IMR-90 (cell line): ENCODE results near the gene ASNSD1. TPM values are rescaled to one million over a fixed set of nuclear protein-coding genes. Genes with fewer than 3 reads are reported as not detected.

ENCODE experiments used
- ATAC-seq: fragments of 200-7000 bp; cut with Tn5 transposase; 2 replicates; pipeline ENCODE4 v1.9.1; 2020; ENCODE audit warnings: low read depth, mild to moderate bottlenecking, moderate library complexity
- BruUV-seq: library from RNA; stranded (reverse); fragments of 400-500 nt; replicated peaks from 2 replicates; lab custom pipeline; 2021; lab: Mats Ljungman, UMichigan
- CTCF ChIA-PET: fragments of 300-600 bp; formaldehyde crosslinking; extraction: SDS; loops from one replicate; lab custom pipeline; 2021; ENCODE audit warnings: antibody characterized with exemption; lab: Yijun Ruan, JAX
- POLR2A ChIA-PET: fragments of 300-600 bp; sonication (Branson Sonifier 250); formaldehyde crosslinking; loops from one replicate; lab custom pipeline; 2022; ENCODE audit warnings: antibody characterized with exemption; ENCODE audit not compliant: unreplicated experiment; lab: Charles Lee
- DNase-seq: peaks from one replicate; pipeline ENCODE4 v3.0.0; 2013
- H2AFZ ChIP-seq: replicated peaks from 2 replicates; pipeline ENCODE3; 2013; ENCODE audit warnings: low read length, mild to moderate bottlenecking; ENCODE audit not compliant: poor library complexity
- H2AK5ac ChIP-seq: 2 replicates; pipeline ENCODE4 v1.6.1; 2013; ENCODE audit warnings: low read depth, low read length, inconsistent platforms
- H2AK9ac ChIP-seq: replicated peaks from 2 replicates; pipeline ENCODE3; 2013; ENCODE audit warnings: mild to moderate bottlenecking, low read depth, low read length, moderate library complexity; ENCODE audit not compliant: poor library complexity
- H2BK120ac ChIP-seq: 2 replicates; pipeline ENCODE4 v1.6.1; 2013; ENCODE audit warnings: low read depth, low read length, inconsistent platforms
- H2BK15ac ChIP-seq: 3 replicates; pipeline ENCODE4 v1.6.1; 2013; ENCODE audit warnings: low read depth, low read length, inconsistent platforms
- H2BK20ac ChIP-seq: 2 replicates; pipeline ENCODE4 v1.6.1; 2013; ENCODE audit warnings: low read depth, mild to moderate bottlenecking, inconsistent platforms, low read length, moderate library complexity
- H2BK5ac ChIP-seq: 2 replicates; pipeline ENCODE4 v1.6.1; 2013; ENCODE audit warnings: mild to moderate bottlenecking, low read depth, low read length, inconsistent platforms; ENCODE audit not compliant: poor library complexity, severe bottlenecking
- H3K14ac ChIP-seq: replicated peaks from 2 replicates; pipeline ENCODE4 v1.6.1; 2013; ENCODE audit warnings: low read depth, low read length, inconsistent platforms
- H3K18ac ChIP-seq: 2 replicates; pipeline ENCODE4 v1.6.1; 2013; ENCODE audit warnings: low read depth, low read length, control low read depth
- H3K23ac ChIP-seq: 2 replicates; pipeline ENCODE4 v1.6.1; 2013; ENCODE audit warnings: low read depth, low read length, inconsistent platforms
- H3K27ac ChIP-seq: 2 replicates; pipeline ENCODE4 v1.5.1; 2013; ENCODE audit warnings: mild to moderate bottlenecking, control low read depth, low read length; ENCODE audit not compliant: insufficient read depth
- H3K27me3 ChIP-seq: 2 replicates; pipeline ENCODE4 v1.6.1; 2013; ENCODE audit warnings: low read length; ENCODE audit not compliant: control insufficient read depth, insufficient read depth
- H3K36me3 ChIP-seq: 2 replicates; pipeline ENCODE4 v1.6.1; 2013; ENCODE audit warnings: low read length, mixed read lengths; ENCODE audit not compliant: control insufficient read depth, insufficient read depth
- H3K4ac ChIP-seq: 2 replicates; pipeline ENCODE4 v1.6.1; 2013; ENCODE audit warnings: low read depth, low read length, inconsistent platforms
- H3K4me1 ChIP-seq: 2 replicates; pipeline ENCODE4 v1.6.1; 2013; ENCODE audit warnings: low read length, mixed read lengths; ENCODE audit not compliant: control insufficient read depth, insufficient read depth
- H3K4me2 ChIP-seq: 2 replicates; pipeline ENCODE4 v1.6.1; 2013; ENCODE audit warnings: low read depth, mild to moderate bottlenecking, control low read depth, low read length, moderate library complexity
- H3K4me3 ChIP-seq: 2 replicates; pipeline ENCODE4 v1.5.1; 2013; ENCODE audit warnings: low read depth, mild to moderate bottlenecking, control low read depth, low read length, moderate library complexity; ENCODE audit not compliant: insufficient read depth
- H3K56ac ChIP-seq: 2 replicates; pipeline ENCODE4 v1.6.1; 2013; ENCODE audit warnings: low read length, inconsistent platforms; ENCODE audit not compliant: insufficient read depth; ENCODE audit errors: extremely low read depth
- H3K79me1 ChIP-seq, 2 experiments: 2 replicates each; pipeline ENCODE4 v1.6.1; 2013; ENCODE audit warnings: low read length in 2 of 2, inconsistent platforms in 1 of 2, low read depth in 1 of 2
- H3K9ac ChIP-seq: 2 replicates; pipeline ENCODE4 v1.6.1; 2013; ENCODE audit warnings: low read depth, low read length, control low read depth
- H3K9me1 ChIP-seq: 2 replicates; pipeline ENCODE4 v1.6.1; 2013; ENCODE audit warnings: low read length, inconsistent platforms; ENCODE audit not compliant: insufficient read depth
- H3K9me3 ChIP-seq: 2 replicates; pipeline ENCODE4 v1.6.1; 2013; ENCODE audit warnings: low read length; ENCODE audit not compliant: control insufficient read depth, insufficient read depth
- H4K20me1 ChIP-seq: 2 replicates; pipeline ENCODE4 v1.6.1; 2013; ENCODE audit warnings: low read length, inconsistent platforms; ENCODE audit not compliant: insufficient read depth
- H4K5ac ChIP-seq: 2 replicates; pipeline ENCODE4 v1.6.1; 2013; ENCODE audit warnings: mild to moderate bottlenecking, low read depth, low read length, control low read depth
- H4K8ac ChIP-seq, 2 experiments: 2 replicates each; pipeline ENCODE4 v1.6.1; 2013; ENCODE audit warnings: low read depth in 2 of 2, low read length in 2 of 2, control low read depth in 1 of 2, inconsistent platforms in 1 of 2
- H4K91ac ChIP-seq: 2 replicates; pipeline ENCODE4 v1.6.1; 2013; ENCODE audit warnings: low read depth, low read length, inconsistent platforms; ENCODE audit not compliant: insufficient read depth
- CEBPB ChIP-seq: IDR thresholded peaks from 2 replicates; pipeline ENCODE4 v1.6.1; 2012; ENCODE audit warnings: low read depth, low read length, improper control_type of control experiment
- CHD1 ChIP-seq: IDR thresholded peaks from 2 replicates; pipeline ENCODE4 v1.6.1; 2012; ENCODE audit warnings: low read depth, low read length, improper control_type of control experiment
- CTCF ChIP-seq: conservative IDR thresholded peaks from 2 replicates; pipeline ENCODE4 v1.5.1; 2012; ENCODE audit warnings: mild to moderate bottlenecking, low read depth, low read length, improper control_type of control experiment
- FOS ChIP-seq: fragments of 150-350 bp; IDR thresholded peaks from 2 replicates; pipeline ENCODE4 v1.6.1; 2016; ENCODE audit warnings: low read depth, low read length
- MXI1 ChIP-seq: IDR thresholded peaks from 2 replicates; pipeline ENCODE4 v1.6.1; 2012; ENCODE audit warnings: low read depth, mild to moderate bottlenecking, low read length, moderate library complexity, borderline replicate concordance
- RAD21 ChIP-seq: IDR thresholded peaks from 2 replicates; pipeline ENCODE4 v1.6.1; 2012; ENCODE audit warnings: low read length, improper control_type of control experiment
- SMC3 ChIP-seq: fragments of 150-350 bp; IDR thresholded peaks from 2 replicates; pipeline ENCODE4 v1.6.1; 2016; ENCODE audit warnings: low read depth, mild to moderate bottlenecking, antibody characterized with exemption, low read length, moderate library complexity
- WGBS, 2 experiments: methylation state at CpG; one replicate each; pipeline versions ENCODE4 v1.1.5 to v1.1.7; 2013; ENCODE audit warnings: missing lambda C conversion rate in 2 of 2; ENCODE audit not compliant: insufficient read length in 1 of 2; ENCODE audit errors: extremely low coverage in 2 of 2; 5-methylcytosine and 5-hydroxymethylcytosine counted together
- dilution Hi-C: fragments of 300-500 bp; cut with HindIII; formaldehyde crosslinking; loops from one replicate; pipeline ENCODE4 v1.14.3; 2018; ENCODE audit warnings: low sequenced_read_pairs; ENCODE audit not compliant: unreplicated experiment
- in situ Hi-C: fragments of 300-500 bp; cut with MboI; formaldehyde crosslinking; loops from 3 replicates; pipeline ENCODE4 v1.14.3; 2019; ENCODE audit warnings: low sequenced_read_pairs, inconsistent platforms, mixed read lengths
- intact Hi-C: fragments of 100-400 bp; cut with micrococcal nuclease; formaldehyde crosslinking; loops from 2 replicates; pipeline ENCODE4 v1.10.0; 2022
- polyA plus RNA-seq, 3 experiments: library from polyadenylated mRNA; depleted of rRNA; stranded (reverse); fragments of >200 nt; gene quantifications; 2 replicates each; pipeline ENCODE4 v1.2.3, GENCODE V29; 2012; ENCODE audit warnings: low replicate concordance in 1 of 3
- total RNA-seq: library from RNA; depleted of rRNA; stranded (reverse); fragments of >200 nt; gene quantifications from 2 replicates; pipeline ENCODE4 v1.2.3, GENCODE V29; 2012

The ASNSD1 gene
- total and polyA plus RNA-seq, 2 of the 4 experiments (the other 2 are of a cell fraction) = 29.1 to 35.7 TPM

- H3K14ac ChIP-seq = peak overlapping the region; percentile 54; the same call in 1 of the 2 replicates
- no peak overlapping the region for H2AK9ac ChIP-seq
- H2BK15ac ChIP-seq = peak overlapping the region; percentile 46; the same call in 1 of the 3 replicates
- H3K23ac ChIP-seq = peak overlapping the region; percentile 49; the same call in 1 of the 2 replicates
- intact Hi-C loops = loop anchor here (5.0 kb wide), 1 partner anchor 152 kb away; no protein-coding TSS in a partner anchor
- H3K9me3 ChIP-seq = no peaks in the 10 kb centered on the region
- no TSS peak for BruUV-seq
- ChIA-PET POLR2A (interaction anchor here (0.6 to 1.2 kb wide), 2 partner anchors 16 to 17 kb away, joined by 3 to 4 read pairs; no protein-coding TSS in a partner anchor), CTCF (interaction anchor here (0.6 to 1.0 kb wide), 5 partner anchors 9 to 161 kb away, joined by 3 to 4 read pairs (median 3); no protein-coding TSS in a partner anchor)
- WGBS, 2 experiments = no CpG with 5 or more reads among the region's 10 CpGs
- H3K4me1 ChIP-seq = peaks cover 8% of the 10 kb centered on the region
- peak overlapping the region; percentile 71 for H4K5ac ChIP-seq
- peak overlapping the region; percentile 60; the same call in 1 of the 2 replicates for H2BK20ac ChIP-seq
- peak overlapping the region; percentile 51; the same call in 1 of the 2 replicates for H3K4ac ChIP-seq
- H3K27me3 ChIP-seq = no peaks in the 10 kb centered on the region
- TF ChIP-seq FOS = no peak
- TF ChIP-seq CHD1 = no peak
- TF ChIP-seq MXI1 = no peak
- no peak for TF ChIP-seq CTCF
- TF ChIP-seq RAD21 = no peak
- TF ChIP-seq CEBPB = peak; percentile 33
- TF ChIP-seq SMC3 = no peak
- peak overlapping the region; percentile 73; the same call in 1 of the 2 replicates for H3K18ac ChIP-seq
- H4K20me1 ChIP-seq = no peaks in the 10 kb centered on the region
- peak overlapping the region; percentile 11 to 79; a peak in 3 of 4 replicates for H4K8ac ChIP-seq
- H2BK120ac ChIP-seq = peak overlapping the region; percentile 67
- in situ Hi-C loops = loop anchor here (10.0 kb wide), 1 partner anchor 155 kb away; no protein-coding TSS in a partner anchor
- ATAC-seq (peak; percentile 69), DNase-seq (peak; percentile 43)
- peak overlapping the region; percentile 31 for H2BK5ac ChIP-seq
- H2AK5ac ChIP-seq = no peak overlapping the region
- no peak overlapping the region for H3K56ac ChIP-seq
- H2AFZ ChIP-seq = peak overlapping the region; percentile 67
- H3K4me2 ChIP-seq = peak overlapping the region; percentile 26
- H3K79me1 ChIP-seq = no peaks in the 10 kb centered on the region
- no peaks in the 10 kb centered on the region for H3K36me3 ChIP-seq
- no peak overlapping the region for H4K91ac ChIP-seq
- H3K27ac ChIP-seq = peak overlapping the region; percentile 30; the same call in 1 of the 2 replicates
- dilution Hi-C loops = no loop called here
- no peak overlapping the region for H3K9ac ChIP-seq
- H3K9me1 ChIP-seq = peaks cover 3% of the 10 kb centered on the region
- no peak overlapping the region for H3K4me3 ChIP-seq
Measured at GRCh38 chr2:189629531-189630453, 31.5 kb upstream of the ASNSD1 start.
